Spleen (tissue), 7 donors: ENCODE results near the gene ARHGEF7.

Experiments used
- POLR2A ChIP-seq, 3 donors: fragments of 450-650 bp; IDR thresholded peaks; one replicate each; pipeline ENCODE4 v1.5.1; 2017; ENCODE audit warnings: antibody characterized with exemption in 3 of 3, mild to moderate bottlenecking in 1 of 3
- POLR2AphosphoS5 ChIP-seq, 3 donors: sonication (generic); formaldehyde crosslinking; IDR thresholded peaks; one replicate each; pipeline ENCODE4 v1.5.1; 2017; ENCODE audit warnings: antibody characterized with exemption in 3 of 3
- TF ChIP-seq, protein P1 (sequence below), 11 experiments: fragments of 200-600 bp in 7 of 11; fragments of 450-650 bp in 4 of 11; sonication (generic) in 4 of 11; IDR thresholded peaks in 8 of 11; conservative IDR thresholded peaks in 3 of 11; 1 replicate in 7 of 11; 2 replicates in 4 of 11; pipeline versions ENCODE4 v1.4.0 to v1.8.0; 2016 to 2021; ENCODE audit warnings: antibody characterized with exemption in 11 of 11, inconsistent platforms in 4 of 11, mild to moderate bottlenecking in 1 of 11
- donor health status: DM: no; HTN: no; CAD: no; lungs with moderate emphysema.
- donor health status: DM: no; HTN: no; CAD: no.
- donor health status: DM: no; HTN: no; CAD: no.

DNA sequence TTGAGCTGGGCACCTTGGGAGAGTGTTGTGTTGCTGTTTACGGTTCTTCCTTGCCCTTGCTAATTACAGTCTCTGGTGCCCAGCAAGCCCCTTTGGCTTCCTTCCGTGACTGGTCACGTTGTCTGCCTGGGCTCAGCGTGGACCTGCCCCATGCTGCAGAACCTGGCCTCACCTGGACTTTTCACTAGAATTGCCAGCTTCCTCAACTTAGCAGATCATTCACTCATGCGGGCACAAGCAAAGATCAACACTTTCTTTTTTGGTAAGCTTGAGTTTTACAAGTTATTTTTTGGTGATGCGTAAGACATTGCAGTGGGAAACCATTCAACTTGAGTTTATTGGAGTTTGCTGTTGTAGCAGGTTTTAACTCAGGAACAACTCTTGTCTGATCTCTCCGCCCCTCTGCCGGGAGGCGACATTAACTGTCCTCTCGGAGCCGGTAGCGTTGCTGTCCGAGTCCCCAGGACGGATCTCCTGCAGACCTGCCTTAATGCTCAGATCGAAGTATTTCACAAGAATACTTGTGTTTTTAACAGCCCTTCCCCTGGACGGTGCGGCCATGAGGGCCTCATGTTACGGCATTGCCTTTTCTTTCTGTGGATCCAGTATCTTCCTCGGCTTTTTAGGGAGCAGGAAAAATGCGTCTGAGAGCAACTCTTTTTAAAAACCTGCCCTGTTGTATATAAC, 189.6 kb downstream of the ARHGEF7 start:
- TF ChIP-seq, protein P1, sequence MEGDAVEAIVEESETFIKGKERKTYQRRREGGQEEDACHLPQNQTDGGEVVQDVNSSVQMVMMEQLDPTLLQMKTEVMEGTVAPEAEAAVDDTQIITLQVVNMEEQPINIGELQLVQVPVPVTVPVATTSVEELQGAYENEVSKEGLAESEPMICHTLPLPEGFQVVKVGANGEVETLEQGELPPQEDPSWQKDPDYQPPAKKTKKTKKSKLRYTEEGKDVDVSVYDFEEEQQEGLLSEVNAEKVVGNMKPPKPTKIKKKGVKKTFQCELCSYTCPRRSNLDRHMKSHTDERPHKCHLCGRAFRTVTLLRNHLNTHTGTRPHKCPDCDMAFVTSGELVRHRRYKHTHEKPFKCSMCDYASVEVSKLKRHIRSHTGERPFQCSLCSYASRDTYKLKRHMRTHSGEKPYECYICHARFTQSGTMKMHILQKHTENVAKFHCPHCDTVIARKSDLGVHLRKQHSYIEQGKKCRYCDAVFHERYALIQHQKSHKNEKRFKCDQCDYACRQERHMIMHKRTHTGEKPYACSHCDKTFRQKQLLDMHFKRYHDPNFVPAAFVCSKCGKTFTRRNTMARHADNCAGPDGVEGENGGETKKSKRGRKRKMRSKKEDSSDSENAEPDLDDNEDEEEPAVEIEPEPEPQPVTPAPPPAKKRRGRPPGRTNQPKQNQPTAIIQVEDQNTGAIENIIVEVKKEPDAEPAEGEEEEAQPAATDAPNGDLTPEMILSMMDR (IDR thresholded peaks at IDR 0.05 in 8 of 11, conservative IDR thresholded peaks at IDR 0.05 in 3 of 11), result no peak
- TF ChIP-seq POLR2A (IDR thresholded peaks at IDR 0.05) (no peak), POLR2AphosphoS5 (IDR thresholded peaks at IDR 0.05) (no peak)
